Endodermal cell (in vitro differentiated cells): Measurements from ENCODE around the gene WDR77. TPM values are rescaled to one million over a fixed set of nuclear protein-coding genes. Genes with fewer than 3 reads are reported as not detected.

Experiments used
- DNase-seq: peaks from one replicate; pipeline ENCODE4 v3.0.0-alpha.2; 2017
- H3K27ac ChIP-seq: 2 replicates; pipeline ENCODE4 v1.5.1; 2013; ENCODE audit warnings: mild to moderate bottlenecking, low read depth, low read length, moderate library complexity
- H3K27me3 ChIP-seq: 2 replicates; pipeline ENCODE4 v1.6.1; 2013; ENCODE audit warnings: mild to moderate bottlenecking, low read length, moderate library complexity; ENCODE audit not compliant: insufficient read depth, control insufficient read depth, poor library complexity, severe bottlenecking
- H3K36me3 ChIP-seq: 2 replicates; pipeline ENCODE4 v1.7.0; 2013; ENCODE audit warnings: mild to moderate bottlenecking, low read length, moderate library complexity; ENCODE audit not compliant: control insufficient read depth, insufficient read depth
- H3K4me1 ChIP-seq: one replicate; pipeline ENCODE4 v1.7.0; 2013; ENCODE audit warnings: low read length; ENCODE audit not compliant: control insufficient read depth, insufficient read depth
- H3K4me3 ChIP-seq: 2 replicates; pipeline ENCODE4 v1.5.1; 2013; ENCODE audit warnings: mild to moderate bottlenecking, low read length, moderate library complexity
- H3K9ac ChIP-seq: 2 replicates; pipeline ENCODE4 v1.6.1; 2013; ENCODE audit warnings: mild to moderate bottlenecking, low read length, moderate library complexity; ENCODE audit not compliant: poor library complexity, severe bottlenecking; ENCODE audit errors: extremely low read depth
- H3K9me3 ChIP-seq: 2 replicates; pipeline ENCODE4 v1.6.1; 2013; ENCODE audit warnings: mild to moderate bottlenecking, low read length, moderate library complexity; ENCODE audit not compliant: control insufficient read depth
- H3K27ac Mint-ChIP-seq: 2 replicates; pipeline ENCODE4 v1.8.0; 2020; ENCODE audit warnings: mixed read lengths
- H3K27me3 Mint-ChIP-seq: 2 replicates; pipeline ENCODE4 v1.8.0; 2021; ENCODE audit warnings: mild to moderate bottlenecking, mixed read lengths; ENCODE audit not compliant: insufficient read depth
- H3K36me3 Mint-ChIP-seq: 2 replicates; pipeline ENCODE4 v1.8.0; 2020; ENCODE audit warnings: low read depth, mixed read lengths
- H3K4me1 Mint-ChIP-seq: 2 replicates; pipeline ENCODE4 v1.8.0; 2020; ENCODE audit warnings: mixed read lengths
- H3K4me3 Mint-ChIP-seq: 2 replicates; pipeline ENCODE4 v1.8.0; 2020; ENCODE audit warnings: mild to moderate bottlenecking, moderate library complexity, mixed read lengths
- H3K9me3 Mint-ChIP-seq: 2 replicates; pipeline ENCODE4 v1.8.0; 2020; ENCODE audit warnings: mild to moderate bottlenecking, mixed read lengths
- WGBS, 2 experiments: methylation state at CpG; one replicate each; pipeline versions ENCODE4 v1.1.5 to v1.1.7; 2013; ENCODE audit warnings: missing lambda C conversion rate in 2 of 2, mixed read lengths in 1 of 2; ENCODE audit not compliant: insufficient coverage in 1 of 2, insufficient read length in 1 of 2; 5-methylcytosine and 5-hydroxymethylcytosine counted together
- total RNA-seq, 2 donors: library from RNA; stranded (reverse); fragmentation: NEBNext Ultra II Directional in 1 of 2; extraction: Animal tissue kit (Norgen Biotek cat#: 25700) in 1 of 2; gene quantifications; 2 replicates in 1 of 2; 3 replicates in 1 of 2; pipeline ENCODE4 v1.2.1, GENCODE V29; 2021
- TF ChIP-seq, protein P1 (sequence below): fragments of 200-600 bp; sonication (generic); conservative IDR thresholded peaks from 2 replicates; pipeline ENCODE4 v1.5.0; 2021; ENCODE audit warnings: antibody characterized with exemption, mild to moderate bottlenecking

Gene WDR77
- total RNA-seq, 2 donors from 2014 or later = 60.4 to 68.4 TPM

DNA sequence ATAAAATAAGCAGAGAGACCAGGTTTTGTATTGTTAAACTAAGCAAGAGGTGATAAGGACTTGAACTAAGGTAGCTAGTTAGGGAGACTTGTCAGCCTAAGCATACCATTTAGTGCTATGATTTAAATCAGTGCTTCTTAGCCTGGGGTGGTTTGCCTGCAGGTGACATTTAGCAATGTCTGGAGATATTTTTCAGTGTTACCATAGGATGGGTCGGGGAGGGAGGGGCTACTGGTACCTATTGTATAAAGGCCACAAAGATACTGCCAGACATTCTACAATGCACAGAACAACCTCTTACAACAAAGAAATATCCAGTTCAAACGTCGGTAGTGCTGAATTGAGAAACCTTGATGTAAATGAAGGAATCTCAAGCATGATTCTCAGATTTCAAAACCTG, 3.5 kb upstream of the WDR77 start:
- WGBS, 2 experiments = 96% methylated on average over 3 of the region's 3 CpGs; no CpG with 5 or more reads in 1 of the 2 experiments
- H3K4me1 Mint-ChIP-seq = peaks cover 16% of the 10 kb centered on the region
- TF ChIP-seq, protein P1, sequence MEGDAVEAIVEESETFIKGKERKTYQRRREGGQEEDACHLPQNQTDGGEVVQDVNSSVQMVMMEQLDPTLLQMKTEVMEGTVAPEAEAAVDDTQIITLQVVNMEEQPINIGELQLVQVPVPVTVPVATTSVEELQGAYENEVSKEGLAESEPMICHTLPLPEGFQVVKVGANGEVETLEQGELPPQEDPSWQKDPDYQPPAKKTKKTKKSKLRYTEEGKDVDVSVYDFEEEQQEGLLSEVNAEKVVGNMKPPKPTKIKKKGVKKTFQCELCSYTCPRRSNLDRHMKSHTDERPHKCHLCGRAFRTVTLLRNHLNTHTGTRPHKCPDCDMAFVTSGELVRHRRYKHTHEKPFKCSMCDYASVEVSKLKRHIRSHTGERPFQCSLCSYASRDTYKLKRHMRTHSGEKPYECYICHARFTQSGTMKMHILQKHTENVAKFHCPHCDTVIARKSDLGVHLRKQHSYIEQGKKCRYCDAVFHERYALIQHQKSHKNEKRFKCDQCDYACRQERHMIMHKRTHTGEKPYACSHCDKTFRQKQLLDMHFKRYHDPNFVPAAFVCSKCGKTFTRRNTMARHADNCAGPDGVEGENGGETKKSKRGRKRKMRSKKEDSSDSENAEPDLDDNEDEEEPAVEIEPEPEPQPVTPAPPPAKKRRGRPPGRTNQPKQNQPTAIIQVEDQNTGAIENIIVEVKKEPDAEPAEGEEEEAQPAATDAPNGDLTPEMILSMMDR = no peak
- Histone ChIP-seq H3K9me3 (no peaks in the 10 kb centered on the region), H3K4me3 (no peak overlapping the region), H3K4me1 (no peaks in the 10 kb centered on the region), H3K9ac (no peak overlapping the region), H3K36me3 (peaks cover 53% of the 10 kb centered on the region), H3K27ac (no peak overlapping the region), H3K27me3 (no peaks in the 10 kb centered on the region)
- no peak overlapping the region for H3K4me3 Mint-ChIP-seq
- DNase-seq = no peak
- H3K27ac Mint-ChIP-seq = no peak overlapping the region
- no peaks in the 10 kb centered on the region for H3K27me3 Mint-ChIP-seq
- no peaks in the 10 kb centered on the region for H3K9me3 Mint-ChIP-seq
- peaks cover 47% of the 10 kb centered on the region for H3K36me3 Mint-ChIP-seq

DNA sequence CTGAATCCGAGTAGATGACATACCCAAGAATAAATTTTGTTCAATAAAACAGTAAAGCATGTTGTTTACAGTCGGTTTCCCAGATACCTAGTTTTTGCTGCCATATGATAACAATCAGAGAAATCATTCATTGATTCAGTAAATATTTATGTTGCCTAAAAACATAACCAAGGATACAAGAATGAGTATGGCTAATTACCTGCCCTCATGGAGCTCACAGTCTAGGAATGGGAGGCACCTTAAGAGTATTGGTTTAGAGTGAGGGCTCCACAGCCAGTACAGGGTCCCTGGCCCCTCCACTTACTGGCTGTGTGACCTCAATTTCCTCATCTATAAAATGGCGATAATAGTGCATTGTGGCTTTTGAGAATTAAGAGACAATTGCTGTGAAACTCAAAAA, 1.1 kb upstream of the WDR77 start:
- H3K4me1 Mint-ChIP-seq = peaks cover 32% of the 10 kb centered on the region
- H3K9me3 Mint-ChIP-seq = no peaks in the 10 kb centered on the region
- peak overlapping the region; percentile 99 for H3K4me3 Mint-ChIP-seq
- TF ChIP-seq, protein P1 = no peak
- H3K27me3 Mint-ChIP-seq = no peaks in the 10 kb centered on the region
- Histone ChIP-seq H3K27me3 (no peaks in the 10 kb centered on the region), H3K4me3 (peak overlapping the region; percentile 99), H3K9ac (peak overlapping the region; percentile 94), H3K4me1 (peaks cover 2% of the 10 kb centered on the region), H3K36me3 (peaks cover 43% of the 10 kb centered on the region), H3K9me3 (no peaks in the 10 kb centered on the region), H3K27ac (peak overlapping the region; percentile 65)
- peak overlapping the region; percentile 97 for H3K27ac Mint-ChIP-seq
- no peak for DNase-seq
- peaks cover 40% of the 10 kb centered on the region for H3K36me3 Mint-ChIP-seq
- WGBS, 2 experiments = 59 to 60% methylated on average over 1 to 3 of the region's 3 CpGs

DNA sequence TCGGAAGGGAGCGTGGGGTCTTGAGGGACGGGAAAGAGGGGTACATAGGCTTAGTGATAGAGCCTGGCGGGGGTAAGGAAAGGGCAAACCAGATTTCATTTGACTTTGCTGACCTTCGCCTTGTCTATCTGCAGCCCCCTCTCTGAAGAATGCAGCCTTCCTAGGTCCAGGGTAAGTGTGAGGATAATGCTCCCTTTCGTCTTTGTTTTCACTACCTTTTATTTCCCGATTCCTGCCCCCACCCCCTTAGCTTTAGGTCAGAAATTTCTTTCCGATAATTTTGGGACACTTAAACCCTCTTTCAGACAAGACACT, 604 bp upstream of the WDR77 start:
- 0 to 1% methylated on average over 7 to 8 of the region's 8 CpGs for WGBS, 2 experiments
- H3K4me3 Mint-ChIP-seq = peak overlapping the region; percentile 99
- TF ChIP-seq, protein P1 = no peak
- peaks cover 32% of the 10 kb centered on the region for H3K4me1 Mint-ChIP-seq
- Histone ChIP-seq H3K4me1 (peaks cover 2% of the 10 kb centered on the region), H3K4me3 (peak overlapping the region; percentile 99), H3K9me3 (no peaks in the 10 kb centered on the region), H3K27ac (peak overlapping the region; percentile 65), H3K27me3 (no peaks in the 10 kb centered on the region), H3K36me3 (peaks cover 43% of the 10 kb centered on the region), H3K9ac (peak overlapping the region; percentile 94)
- no peak for DNase-seq
- H3K9me3 Mint-ChIP-seq = no peaks in the 10 kb centered on the region
- H3K27ac Mint-ChIP-seq = peak overlapping the region; percentile 97
- peaks cover 37% of the 10 kb centered on the region for H3K36me3 Mint-ChIP-seq
- H3K27me3 Mint-ChIP-seq = no peaks in the 10 kb centered on the region
